HEK293T (cell line): Measurements from ENCODE around the gene ABHD12B.

ENCODE experiments used
- CTCF ChIA-PET: fragments of 350-600 bp; formaldehyde crosslinking; extraction: SDS; loops from one replicate; lab custom pipeline; 2021; ENCODE audit warnings: antibody characterized with exemption, inconsistent platforms; lab: Yijun Ruan, JAX
- POLR2A ChIA-PET: fragments of 350-600 bp; formaldehyde crosslinking; extraction: SDS; loops from one replicate; lab custom pipeline; 2020; ENCODE audit warnings: antibody characterized with exemption, inconsistent platforms; lab: Yijun Ruan, JAX
- DNase-seq: peaks from one replicate; pipeline ENCODE4 v3.0.0; 2012; ENCODE audit warnings: mixed read lengths; ENCODE audit errors: extremely low spot score
- ARNT ChIP-seq: fragments of 450-650 bp; IDR thresholded peaks from 2 replicates; pipeline ENCODE4 v1.6.1; 2017; ENCODE audit warnings: mild to moderate bottlenecking
- BHLHE40 ChIP-seq: fragments of 450-650 bp; IDR thresholded peaks from 2 replicates; pipeline ENCODE4 v1.6.1; 2016; ENCODE audit warnings: mild to moderate bottlenecking, moderate library complexity, borderline replicate concordance
- CTBP1 ChIP-seq: fragments of 450-650 bp; IDR thresholded peaks from 2 replicates; pipeline ENCODE4 v1.6.1; 2016; ENCODE audit warnings: borderline replicate concordance
- ELF4 ChIP-seq: fragments of 450-650 bp; IDR thresholded peaks from 2 replicates; pipeline ENCODE4 v1.6.1; 2017; ENCODE audit warnings: antibody characterized with exemption
- FOXA1 ChIP-seq: fragments of 450-650 bp; IDR thresholded peaks from 2 replicates; pipeline ENCODE4 v1.6.1; 2016; ENCODE audit warnings: mild to moderate bottlenecking
- FOXK2 ChIP-seq: fragments of 450-650 bp; IDR thresholded peaks from 2 replicates; pipeline ENCODE4 v1.6.1; 2016; ENCODE audit warnings: mild to moderate bottlenecking
- FOXM1 ChIP-seq: fragments of 450-650 bp; IDR thresholded peaks from 2 replicates; pipeline ENCODE4 v1.6.1; 2017; ENCODE audit warnings: mild to moderate bottlenecking, borderline replicate concordance
- HDGF ChIP-seq: fragments of 450-650 bp; IDR thresholded peaks from 2 replicates; pipeline ENCODE4 v1.6.1; 2017; ENCODE audit warnings: antibody characterized with exemption, borderline replicate concordance
- L3MBTL2 ChIP-seq: fragments of 450-650 bp; conservative IDR thresholded peaks from 2 replicates; pipeline ENCODE4 v1.6.1; 2016; ENCODE audit warnings: mild to moderate bottlenecking
- LEF1 ChIP-seq: fragments of 450-650 bp; IDR thresholded peaks from 2 replicates; pipeline ENCODE4 v1.6.1; 2017; ENCODE audit warnings: mild to moderate bottlenecking, borderline replicate concordance
- NFRKB ChIP-seq: fragments of 450-650 bp; IDR thresholded peaks from 2 replicates; pipeline ENCODE4 v1.6.1; 2016; ENCODE audit warnings: mild to moderate bottlenecking, moderate library complexity
- SP1 ChIP-seq: fragments of 450-650 bp; IDR thresholded peaks from 2 replicates; pipeline ENCODE4 v1.6.1; 2017
- SUZ12 ChIP-seq: fragments of 450-650 bp; IDR thresholded peaks from 2 replicates; pipeline ENCODE4 v1.6.1; 2016; ENCODE audit warnings: mild to moderate bottlenecking
- TARDBP ChIP-seq: fragments of 450-650 bp; IDR thresholded peaks from 2 replicates; pipeline ENCODE4 v1.6.1; 2016
- ZNF384 ChIP-seq: fragments of 450-650 bp; IDR thresholded peaks from 2 replicates; pipeline ENCODE4 v1.6.1; 2016
- TF ChIP-seq, protein P1 (sequence below): fragments of 450-650 bp; IDR thresholded peaks from 2 replicates; pipeline ENCODE4 v1.6.1; 2016

The ABHD12B gene

GRCh38 chr14:50871914-50872732, at the start of gene ABHD12B:
ABHD12B (plus strand) TSS chr14:50872053; CDS start chr14:50872175, 122 bp downstream.
- TF ChIP-seq SUZ12 (no peak), BHLHE40 (no peak), ARNT (no peak), FOXK2 (no peak), CTBP1 (no peak), ZNF384 (no peak), FOXM1 (no peak), NFRKB (no peak)
- TF ChIP-seq, protein P1, sequence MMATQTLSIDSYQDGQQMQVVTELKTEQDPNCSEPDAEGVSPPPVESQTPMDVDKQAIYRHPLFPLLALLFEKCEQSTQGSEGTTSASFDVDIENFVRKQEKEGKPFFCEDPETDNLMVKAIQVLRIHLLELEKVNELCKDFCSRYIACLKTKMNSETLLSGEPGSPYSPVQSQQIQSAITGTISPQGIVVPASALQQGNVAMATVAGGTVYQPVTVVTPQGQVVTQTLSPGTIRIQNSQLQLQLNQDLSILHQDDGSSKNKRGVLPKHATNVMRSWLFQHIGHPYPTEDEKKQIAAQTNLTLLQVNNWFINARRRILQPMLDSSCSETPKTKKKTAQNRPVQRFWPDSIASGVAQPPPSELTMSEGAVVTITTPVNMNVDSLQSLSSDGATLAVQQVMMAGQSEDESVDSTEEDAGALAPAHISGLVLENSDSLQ: no peak
- ChIA-PET POLR2A (no interaction called here), CTCF (interaction anchor here (0.6 kb wide), 1 partner anchor 12 kb away, joined by 3 read pairs; no protein-coding TSS in a partner anchor)
- no peak for DNase-seq

GRCh38 chr14:50822501-50823042, 49.3 kb upstream of the ABHD12B start:
- POLR2A ChIA-PET: interaction anchor here (0.6 kb wide), 1 partner anchor 119 kb away, joined by 3 read pairs; no protein-coding TSS in a partner anchor

GRCh38 chr14:50823051-50823761, 48.6 kb upstream of the ABHD12B start:
- CTCF ChIA-PET: interaction anchor here (1.0 kb wide), 1 partner anchor 109 kb away, joined by 3 read pairs; no protein-coding TSS in a partner anchor
- TF ChIP-seq CTBP1 (no peak), ARNT (no peak), ELF4 (no peak), NFRKB (no peak), FOXA1 (no peak), HDGF (no peak), TARDBP (no peak)
- no peak for DNase-seq
- POLR2A ChIA-PET: interaction anchor here (0.8 kb wide), 1 partner anchor 9 kb away, joined by 3 read pairs; no protein-coding TSS in a partner anchor

More at GRCh38 chr14:50822501-50823042, 49.3 kb upstream of the ABHD12B start:
- CTCF ChIA-PET: interaction anchor here (1.0 to 1.8 kb wide), 2 partner anchors 38 to 108 kb away, joined by 3 to 5 read pairs; no protein-coding TSS in a partner anchor
- no peak for DNase-seq
- TF ChIP-seq LEF1: no peak
- TF ChIP-seq SP1: no peak
- no peak for TF ChIP-seq ARNT
- TF ChIP-seq L3MBTL2: no peak
- TF ChIP-seq, protein P1: no peak
- TF ChIP-seq NFRKB: no peak
- TF ChIP-seq HDGF: no peak
- no peak for TF ChIP-seq FOXM1
- no peak for TF ChIP-seq SUZ12
- TF ChIP-seq BHLHE40: no peak
- TF ChIP-seq ZNF384: no peak
- no peak for TF ChIP-seq CTBP1
- no peak for TF ChIP-seq FOXK2
- TF ChIP-seq FOXA1: no peak
- no peak for TF ChIP-seq ELF4
- no peak for TF ChIP-seq TARDBP

- no peak for DNase-seq
- ChIA-PET CTCF (interaction anchor here (0.7 to 1.0 kb wide), 2 partner anchors 37 to 110 kb away, joined by 3 to 4 read pairs; no protein-coding TSS in a partner anchor), POLR2A (interaction anchor here (0.8 kb wide), 1 partner anchor 8 kb away, joined by 3 read pairs; no protein-coding TSS in a partner anchor)
- TF ChIP-seq, protein P1: peak; percentile 47
- TF ChIP-seq ZNF384: no peak
- no peak for TF ChIP-seq CTBP1
- no peak for TF ChIP-seq FOXA1
- TF ChIP-seq L3MBTL2: no peak
Observed at GRCh38 chr14:50823762-50824636, 47.9 kb upstream of the ABHD12B start.

DNA sequence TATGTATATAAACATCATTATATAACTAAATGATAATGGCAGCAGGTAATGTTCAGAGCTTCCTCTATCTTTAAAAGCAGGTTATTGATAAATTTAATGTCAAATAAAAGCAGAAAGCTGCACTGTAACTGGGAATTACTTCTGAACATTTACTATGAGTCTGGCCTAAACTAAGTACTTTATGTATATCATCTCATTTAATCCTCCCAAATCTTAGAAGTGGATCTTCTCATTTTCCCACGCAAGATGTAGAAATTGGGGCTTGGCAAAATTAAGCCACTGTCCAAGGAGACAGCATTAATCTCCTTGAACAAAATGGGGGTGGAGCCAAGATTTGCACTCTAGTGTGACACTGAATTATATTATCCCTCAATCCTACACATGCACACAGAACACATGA, 46.5 kb upstream of the ABHD12B start:
- DNase-seq: no peak
- no peak for TF ChIP-seq CTBP1
- TF ChIP-seq SUZ12: no peak
- TF ChIP-seq ELF4: no peak
- TF ChIP-seq, protein P1: no peak
- TF ChIP-seq LEF1: no peak
- no peak for TF ChIP-seq FOXM1
- TF ChIP-seq BHLHE40: no peak
- TF ChIP-seq TARDBP: no peak
- no peak for TF ChIP-seq L3MBTL2
- TF ChIP-seq HDGF: no peak
- no peak for TF ChIP-seq ZNF384
- no peak for TF ChIP-seq SP1
- TF ChIP-seq FOXA1: no peak
- no peak for TF ChIP-seq FOXK2
- TF ChIP-seq ARNT: no peak
- no peak for TF ChIP-seq NFRKB
- ChIA-PET CTCF (no interaction called here), POLR2A (no interaction called here)
